KOPT-K1 (cell line): ENCODE data around the gene ELMO3.

Experiments used
- H3K27ac ChIP-seq: fragments of 200-600 bp; sonication (generic); 2 replicates; pipeline ENCODE4 v1.5.1; 2016; ENCODE audit warnings: antibody characterized with exemption, mild to moderate bottlenecking, low read depth, low read length; ENCODE audit not compliant: poor library complexity, severe bottlenecking
- H3K36me3 ChIP-seq: fragments of 200-600 bp; sonication (generic); 2 replicates; pipeline ENCODE4 v1.5.1; 2017; ENCODE audit warnings: antibody characterized with exemption, mild to moderate bottlenecking, low read length, moderate library complexity; ENCODE audit not compliant: insufficient read depth
- H3K9me3 ChIP-seq: fragments of 200-600 bp; sonication (generic); 2 replicates; pipeline ENCODE4 v1.5.1; 2017; ENCODE audit warnings: antibody characterized with exemption, low read length, mild to moderate bottlenecking; ENCODE audit not compliant: insufficient read depth, poor library complexity, severe bottlenecking

The ELMO3 gene

GRCh38 chr16:67208154-67208896 lies 9.4 kb downstream of the ELMO3 start:
- no peaks in the 10 kb centered on the region for H3K9me3 ChIP-seq
- peaks cover 26% of the 10 kb centered on the region for H3K36me3 ChIP-seq
- no peak overlapping the region for H3K27ac ChIP-seq

GRCh38 chr16:67209565-67209964 lies 10.6 kb downstream of the ELMO3 start:
- peaks cover 13% of the 10 kb centered on the region; the same call in 1 of the 2 replicates for H3K36me3 ChIP-seq
- no peaks in the 10 kb centered on the region for H3K9me3 ChIP-seq
- H3K27ac ChIP-seq = no peak overlapping the region

GRCh38 chr16:67210069-67210937 lies 11.4 kb downstream of the ELMO3 start:
- 0 out of 2 replicates have a peak, but pooled peaks cover 13% of the 10 kb centered on the region for H3K36me3 ChIP-seq
- no peaks in the 10 kb centered on the region for H3K9me3 ChIP-seq
- no peak overlapping the region for H3K27ac ChIP-seq

- Histone ChIP-seq H3K36me3 (0 out of 2 replicates have a peak, but pooled peaks cover 1% of the 10 kb centered on the region), H3K27ac (no peak overlapping the region), H3K9me3 (no peaks in the 10 kb centered on the region)
These were observed 12.7 kb downstream of the ELMO3 start for GRCh38 chr16:67211674-67212073.

GRCh38 chr16:67212766-67213165 lies 13.8 kb downstream of the ELMO3 start:
- H3K9me3 ChIP-seq = no peaks in the 10 kb centered on the region
- H3K27ac ChIP-seq = no peak overlapping the region
- H3K36me3 ChIP-seq = no peaks in the 10 kb centered on the region

GRCh38 chr16:67213197-67214019 lies 14.5 kb downstream of the ELMO3 start:
- Histone ChIP-seq H3K36me3 (no peaks in the 10 kb centered on the region), H3K9me3 (no peaks in the 10 kb centered on the region), H3K27ac (no peak overlapping the region)

- H3K27ac ChIP-seq = no peak overlapping the region
- H3K9me3 ChIP-seq = no peaks in the 10 kb centered on the region
- no peaks in the 10 kb centered on the region for H3K36me3 ChIP-seq
These were observed 16.8 kb downstream of the ELMO3 start for GRCh38 chr16:67215706-67216105.

GRCh38 chr16:67216612-67217490 lies 17.9 kb downstream of the ELMO3 start:
- H3K36me3 ChIP-seq = no peaks in the 10 kb centered on the region
- H3K27ac ChIP-seq = no peak overlapping the region

GRCh38 chr16:67223992-67224391 lies 25.1 kb downstream of the ELMO3 start:
- peaks cover 11% of the 10 kb centered on the region for H3K36me3 ChIP-seq
- no peaks in the 10 kb centered on the region for H3K9me3 ChIP-seq
- no peak overlapping the region for H3K27ac ChIP-seq

More at GRCh38 chr16:67216612-67217490, 17.9 kb downstream of the ELMO3 start:
- H3K9me3 ChIP-seq = no peaks in the 10 kb centered on the region

- Histone ChIP-seq H3K36me3 (peaks cover 34% of the 10 kb centered on the region), H3K27ac (peak overlapping the region; percentile 70), H3K9me3 (no peaks in the 10 kb centered on the region)
These were observed 27.4 kb downstream of the ELMO3 start for GRCh38 chr16:67226295-67226803.

- Histone ChIP-seq H3K9me3 (no peaks in the 10 kb centered on the region), H3K36me3 (peaks cover 40% of the 10 kb centered on the region), H3K27ac (peak within 1 kb of the TSS; percentile 70)
These were observed 28.1 kb downstream of the ELMO3 start, which contains the start of gene TMEM208 for GRCh38 chr16:67226804-67227566. Gene TMEM208, plus strand, starts transcription at chr16:67227130. Its CDS starts 89 bp downstream, at chr16:67227219.

GRCh38 chr16:67227567-67227921 lies 28.6 kb downstream of the ELMO3 start:
- Histone ChIP-seq H3K36me3 (peaks cover 43% of the 10 kb centered on the region), H3K9me3 (no peaks in the 10 kb centered on the region), H3K27ac (peak overlapping the region; percentile 70)

- Histone ChIP-seq H3K9me3 (no peaks in the 10 kb centered on the region), H3K36me3 (peaks cover 45% of the 10 kb centered on the region), H3K27ac (peak overlapping the region; percentile 70)
These were observed 29.3 kb downstream of the ELMO3 start for GRCh38 chr16:67228034-67228785.
